GM12878 (cell line): Measurements from ENCODE around the gene WDR89. TPM values are rescaled to one million over a fixed set of nuclear protein-coding genes. Genes with fewer than 3 reads are reported as not detected.

Experiments used
- ATAC-seq: fragments of 200-7000 bp; cut with Tn5 transposase; 3 replicates; pipeline ENCODE4 v1.9.1; 2020; ENCODE audit warnings: mild to moderate bottlenecking, moderate library complexity
- BruUV-seq: library from RNA; stranded (reverse); fragments of 400-500 nt; replicated peaks from 2 replicates; lab custom pipeline; 2021; lab: Mats Ljungman, UMichigan
- CTCF ChIA-PET: fragments of 300-600 bp; sonication (Branson Sonifier 250); formaldehyde crosslinking; extraction: SDS; loops from one replicate; lab custom pipeline; 2021; ENCODE audit warnings: inconsistent platforms; lab: Yijun Ruan, JAX
- POLR2A ChIA-PET: fragments of 350-600 bp; formaldehyde crosslinking; extraction: SDS; loops from one replicate; lab custom pipeline; 2021; ENCODE audit warnings: inconsistent platforms; lab: Charles Lee
- RAD21 ChIA-PET: fragments of 300-600 bp; sonication (Branson Sonifier 250); formaldehyde crosslinking; loops from one replicate; lab custom pipeline; 2023; ENCODE audit warnings: antibody characterized with exemption; ENCODE audit not compliant: unreplicated experiment; lab: Charles Lee
- SMC1A ChIA-PET: fragments of 300-600 bp; sonication (Branson Sonifier 250); formaldehyde crosslinking; loops from one replicate; lab custom pipeline; 2023; ENCODE audit not compliant: unreplicated experiment, uncharacterized antibody; lab: Charles Lee
- DNase-seq: peaks from one replicate; pipeline ENCODE4 v3.0.0-alpha.2; 2011; ENCODE audit warnings: low read depth, low spot score
- FAIRE-seq: peaks from 3 replicates; lab custom pipeline; 2011; peaks lifted over from hg19 to GRCh38; lab: Jason Lieb, UNC
- H2AFZ ChIP-seq: 2 replicates; pipeline ENCODE4 v1.6.0; 2011; ENCODE audit warnings: low read depth, low read length, control low read depth; ENCODE audit not compliant: control insufficient read depth
- H3K27ac ChIP-seq: 2 replicates; pipeline ENCODE4 v1.5.1; 2011; ENCODE audit warnings: control low read depth; ENCODE audit not compliant: control insufficient read depth, insufficient read depth
- H3K27me3 ChIP-seq, 2 experiments: replicated peaks in 1 of 2; 2 replicates each; pipeline versions ENCODE4 v1.6.0 to v1.6.1; 2011; ENCODE audit warnings: low read length in 1 of 2; ENCODE audit not compliant: control insufficient read depth in 2 of 2, insufficient read depth in 2 of 2
- H3K36me3 ChIP-seq, 2 experiments: 2 replicates each; pipeline ENCODE4 v1.5.1; 2011; ENCODE audit warnings: low read length in 1 of 2; ENCODE audit not compliant: control insufficient read depth in 2 of 2, insufficient read depth in 2 of 2
- H3K4me1 ChIP-seq: 2 replicates; pipeline ENCODE4 v1.6.1; 2011; ENCODE audit warnings: mild to moderate bottlenecking, low read length, moderate library complexity, mixed read lengths; ENCODE audit not compliant: control insufficient read depth, insufficient read depth
- H3K4me2 ChIP-seq: 2 replicates; pipeline ENCODE4 v1.6.0; 2011; ENCODE audit warnings: control low read depth; ENCODE audit not compliant: control insufficient read depth, insufficient read depth
- H3K4me3 ChIP-seq: fragments of 200-600 bp; sonication (generic); 2 replicates; pipeline ENCODE4 v1.5.1; 2016
- H3K79me2 ChIP-seq: 2 replicates; pipeline ENCODE4 v1.6.0; 2011; ENCODE audit warnings: low read length; ENCODE audit not compliant: control insufficient read depth, insufficient read depth
- H3K9ac ChIP-seq: 2 replicates; pipeline ENCODE4 v1.8.0; 2011; ENCODE audit warnings: low read length, control low read depth, mixed read lengths; ENCODE audit not compliant: control insufficient read depth, insufficient read depth
- H3K9me3 ChIP-seq: replicated peaks from 3 replicates; pipeline ENCODE4 v1.5.1; 2011; ENCODE audit warnings: mild to moderate bottlenecking, low read length; ENCODE audit not compliant: control insufficient read depth, insufficient read depth
- H4K20me1 ChIP-seq: 2 replicates; pipeline ENCODE4 v1.6.0; 2011; ENCODE audit not compliant: control insufficient read depth, insufficient read depth
- CHD1 ChIP-seq: IDR thresholded peaks from 2 replicates; pipeline ENCODE4 v1.6.1; 2012; ENCODE audit warnings: low read depth, low read length, improper control_type of control experiment
- FOS ChIP-seq: IDR thresholded peaks from 3 replicates; pipeline ENCODE4 v1.6.1; 2011; ENCODE audit warnings: borderline replicate concordance; ENCODE audit not compliant: insufficient read length; ENCODE audit errors: extremely low read depth
- FOXM1 ChIP-seq: IDR thresholded peaks from 2 replicates; pipeline ENCODE4 v1.6.1; 2012; ENCODE audit warnings: low read depth, mild to moderate bottlenecking, inconsistent platforms, low read length, moderate library complexity
- NFXL1 ChIP-seq: fragments of 450-650 bp; IDR thresholded peaks from 2 replicates; pipeline ENCODE4 v1.6.1; 2017; ENCODE audit warnings: antibody characterized with exemption, mild to moderate bottlenecking, borderline replicate concordance
- POLR2AphosphoS5 ChIP-seq: IDR thresholded peaks from 2 replicates; pipeline ENCODE4 v1.6.1; 2011; ENCODE audit warnings: mild to moderate bottlenecking, low read length, inconsistent platforms
- SKIL ChIP-seq: fragments of 450-650 bp; IDR thresholded peaks from 2 replicates; pipeline ENCODE4 v1.6.1; 2017; ENCODE audit warnings: mild to moderate bottlenecking, low read depth, inconsistent platforms; ENCODE audit not compliant: poor library complexity, severe bottlenecking
- SREBF2 ChIP-seq: IDR thresholded peaks from 2 replicates; pipeline ENCODE4 v1.6.1; 2012; ENCODE audit warnings: mild to moderate bottlenecking, low read length
- WRNIP1 ChIP-seq: IDR thresholded peaks from 2 replicates; pipeline ENCODE4 v1.6.1; 2011; ENCODE audit warnings: low read depth, low read length, improper control_type of control experiment, borderline replicate concordance
- ZBED1 ChIP-seq: IDR thresholded peaks from 2 replicates; pipeline ENCODE4 v1.6.1; 2016; ENCODE audit warnings: borderline replicate concordance
- WGBS: methylation state at CpG from one replicate; pipeline ENCODE4 v1.1.6; 2016; ENCODE audit warnings: low lambda C conversion rate; ENCODE audit not compliant: insufficient replicate concordance, insufficient coverage; ENCODE audit errors: missing lambda C conversion rate; 5-methylcytosine and 5-hydroxymethylcytosine counted together
- in situ Hi-C: fragments of 300-500 bp; cut with MboI; formaldehyde crosslinking; loops from 9 replicates; pipeline ENCODE4 v1.14.3; 2018; ENCODE audit warnings: mixed read lengths
- intact Hi-C: fragments of 100-400 bp; cut with micrococcal nuclease; formaldehyde crosslinking; loops from one replicate; pipeline ENCODE4 v1.14.2; 2022; ENCODE audit not compliant: unreplicated experiment
- polyA plus RNA-seq, 11 experiments: library from polyadenylated mRNA; depleted of rRNA in 4 of 11; unstranded in 6 of 11; stranded (reverse) in 5 of 11; fragments of >200 nt; fragmentation: Nextera tagmentation in 4 of 11; fragmentation: Illumina TruSeq in 1 of 11; extraction: Ambion mirVana in 4 of 11; extraction: Trizol in 1 of 11; gene quantifications; 1 replicate in 1 of 11; 2 replicates in 10 of 11; pipeline versions ENCODE4 v1.2.1 to v1.2.3, GENCODE V29; 2011 to 2016; ENCODE audit warnings: inconsistent platforms in 2 of 11, missing spikeins in 2 of 11, low read depth in 1 of 11
- total RNA-seq, 4 experiments: library from RNA; depleted of rRNA in 3 of 4; stranded (reverse); fragments of >200 nt in 3 of 4; fragmentation: Illumina TruSeq in 1 of 4; extraction: Trizol in 1 of 4; gene quantifications; 2 replicates each; pipeline versions ENCODE4 v1.2.1 to v1.2.3, GENCODE V29; 2013 to 2021
- TF ChIP-seq, protein P1 (sequence below): fragments of 450-650 bp; IDR thresholded peaks from 2 replicates; pipeline ENCODE4 v1.6.1; 2017; ENCODE audit warnings: mild to moderate bottlenecking, moderate library complexity
- TF ChIP-seq, protein P2 (sequence below): IDR thresholded peaks from 2 replicates; pipeline ENCODE4 v1.6.1; 2011; ENCODE audit warnings: borderline replicate concordance, low read depth, mild to moderate bottlenecking, moderate library complexity, mixed read lengths, low read length; ENCODE audit not compliant: insufficient read depth; ENCODE audit errors: extremely low read length
- TF ChIP-seq, protein P3 (sequence below): IDR thresholded peaks from 2 replicates; pipeline ENCODE4 v1.6.1; 2012; ENCODE audit warnings: low read depth, low read length, improper control_type of control experiment

WDR89 gene
- total and polyA plus RNA-seq, 10 of the 15 experiments (the other 5 are each of a cell fraction or from before 2014, with no cell fraction given) = 11.8 to 25.7 (median 17.5) TPM

- no peaks in the 10 kb centered on the region; the same call in 2 of the 3 replicates for H3K9me3 ChIP-seq
- no peaks in the 10 kb centered on the region for H3K27me3 ChIP-seq
- no peak overlapping the region for H3K4me2 ChIP-seq
- H3K4me3 ChIP-seq = no peak overlapping the region
- SMC1A ChIA-PET = interaction anchor here (1.2 to 1.3 kb wide), 2 partner anchors 174 to 225 kb away, joined by 3 read pairs; no protein-coding TSS in a partner anchor
- no peak overlapping the region for H3K9ac ChIP-seq
- BruUV-seq = no TSS peak
- no peaks in the 10 kb centered on the region for H3K4me1 ChIP-seq
- no peaks in the 10 kb centered on the region for H4K20me1 ChIP-seq
- no peak overlapping the region for H3K27ac ChIP-seq
- no peaks in the 10 kb centered on the region for H3K79me2 ChIP-seq
- in situ Hi-C loops = loop anchor here (25.0 kb wide), 1 partner anchor 1400 kb away; no protein-coding TSS in a partner anchor
- no peak for DNase-seq
- FAIRE-seq = no peak
- ATAC-seq = no peak
- POLR2A ChIA-PET = interaction anchor here (0.6 kb wide), 1 partner anchor 12 kb away, joined by 3 read pairs; no protein-coding TSS in a partner anchor
- H2AFZ ChIP-seq = no peak overlapping the region
- 41% methylated on average over 3 of the region's 3 CpGs for WGBS
- CTCF ChIA-PET = interaction anchor here (1.3 to 2.2 kb wide), 2 partner anchors 19 to 26 kb away, joined by 3 to 5 read pairs; partner anchors contain the start of gene PPP2R5E
- intact Hi-C loops = no loop called here
- no peaks in the 10 kb centered on the region for H3K36me3 ChIP-seq
- RAD21 ChIA-PET = no interaction called here
- TF ChIP-seq, protein P1, sequence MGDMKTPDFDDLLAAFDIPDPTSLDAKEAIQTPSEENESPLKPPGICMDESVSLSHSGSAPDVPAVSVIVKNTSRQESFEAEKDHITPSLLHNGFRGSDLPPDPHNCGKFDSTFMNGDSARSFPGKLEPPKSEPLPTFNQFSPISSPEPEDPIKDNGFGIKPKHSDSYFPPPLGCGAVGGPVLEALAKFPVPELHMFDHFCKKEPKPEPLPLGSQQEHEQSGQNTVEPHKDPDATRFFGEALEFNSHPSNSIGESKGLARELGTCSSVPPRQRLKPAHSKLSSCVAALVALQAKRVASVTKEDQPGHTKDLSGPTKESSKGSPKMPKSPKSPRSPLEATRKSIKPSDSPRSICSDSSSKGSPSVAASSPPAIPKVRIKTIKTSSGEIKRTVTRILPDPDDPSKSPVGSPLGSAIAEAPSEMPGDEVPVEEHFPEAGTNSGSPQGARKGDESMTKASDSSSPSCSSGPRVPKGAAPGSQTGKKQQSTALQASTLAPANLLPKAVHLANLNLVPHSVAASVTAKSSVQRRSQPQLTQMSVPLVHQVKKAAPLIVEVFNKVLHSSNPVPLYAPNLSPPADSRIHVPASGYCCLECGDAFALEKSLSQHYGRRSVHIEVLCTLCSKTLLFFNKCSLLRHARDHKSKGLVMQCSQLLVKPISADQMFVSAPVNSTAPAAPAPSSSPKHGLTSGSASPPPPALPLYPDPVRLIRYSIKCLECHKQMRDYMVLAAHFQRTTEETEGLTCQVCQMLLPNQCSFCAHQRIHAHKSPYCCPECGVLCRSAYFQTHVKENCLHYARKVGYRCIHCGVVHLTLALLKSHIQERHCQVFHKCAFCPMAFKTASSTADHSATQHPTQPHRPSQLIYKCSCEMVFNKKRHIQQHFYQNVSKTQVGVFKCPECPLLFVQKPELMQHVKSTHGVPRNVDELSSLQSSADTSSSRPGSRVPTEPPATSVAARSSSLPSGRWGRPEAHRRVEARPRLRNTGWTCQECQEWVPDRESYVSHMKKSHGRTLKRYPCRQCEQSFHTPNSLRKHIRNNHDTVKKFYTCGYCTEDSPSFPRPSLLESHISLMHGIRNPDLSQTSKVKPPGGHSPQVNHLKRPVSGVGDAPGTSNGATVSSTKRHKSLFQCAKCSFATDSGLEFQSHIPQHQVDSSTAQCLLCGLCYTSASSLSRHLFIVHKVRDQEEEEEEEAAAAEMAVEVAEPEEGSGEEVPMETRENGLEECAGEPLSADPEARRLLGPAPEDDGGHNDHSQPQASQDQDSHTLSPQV = no peak
- no peak for TF ChIP-seq FOXM1
- TF ChIP-seq ZBED1 = no peak
- TF ChIP-seq, protein P2, sequence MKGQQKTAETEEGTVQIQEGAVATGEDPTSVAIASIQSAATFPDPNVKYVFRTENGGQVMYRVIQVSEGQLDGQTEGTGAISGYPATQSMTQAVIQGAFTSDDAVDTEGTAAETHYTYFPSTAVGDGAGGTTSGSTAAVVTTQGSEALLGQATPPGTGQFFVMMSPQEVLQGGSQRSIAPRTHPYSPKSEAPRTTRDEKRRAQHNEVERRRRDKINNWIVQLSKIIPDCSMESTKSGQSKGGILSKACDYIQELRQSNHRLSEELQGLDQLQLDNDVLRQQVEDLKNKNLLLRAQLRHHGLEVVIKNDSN = no peak
- no peak for TF ChIP-seq WRNIP1
- TF ChIP-seq SREBF2 = no peak
- no peak for TF ChIP-seq SKIL
- no peak for TF ChIP-seq CHD1
- no peak for TF ChIP-seq NFXL1
- no peak for TF ChIP-seq POLR2AphosphoS5
- no peak for TF ChIP-seq FOS
- TF ChIP-seq, protein P3, sequence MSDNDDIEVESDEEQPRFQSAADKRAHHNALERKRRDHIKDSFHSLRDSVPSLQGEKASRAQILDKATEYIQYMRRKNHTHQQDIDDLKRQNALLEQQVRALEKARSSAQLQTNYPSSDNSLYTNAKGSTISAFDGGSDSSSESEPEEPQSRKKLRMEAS = no peak
These were observed 79.3 kb downstream of the WDR89 start for GRCh38 chr14:63562405-63562804.
